ENCODE results near the gene USP2.
"Not testable (repeated sequence)": the region's sequence is repeated elsewhere in the genome, so short reads cannot be mapped to it uniquely, and the experiment has no call there.

GRCh38 chr11:119405448-119405847 is 24.0 kb upstream of the USP2 start:
- TF ChIP-seq CTCF (conservative IDR thresholded peaks at IDR 0.05 in 1 of 2, IDR thresholded peaks at IDR 0.05 in 1 of 2; ENCODE audit: extremely low read depth in 1 of 2, insufficient read depth in 1 of 2, low read depth in 1 of 2, low read length in 2 of 2); EZH2 (IDR thresholded peaks at IDR 0.05; ENCODE audit: borderline replicate concordance, low read length): not testable (repeated sequence)

All from mammary epithelial cell (primary cell).